K562 (cell line): Measurements from ENCODE around the gene SLC25A17. TPM values are rescaled to one million over a fixed set of nuclear protein-coding genes. Genes with fewer than 3 reads are reported as not detected.
A peak's percentile ranks its signal among the peaks of the same experiment; 100 is the strongest.

Source experiments
- ATF1 ChIP-seq, 2 experiments: fragments of 450-650 bp in 1 of 2; IDR thresholded peaks; 2 replicates each; pipeline ENCODE4 v1.6.1; 2016; ENCODE audit warnings: missing compliant biosample characterization in 1 of 2, missing genetic modification characterization in 1 of 2
- BRCA1 ChIP-seq, 2 experiments: fragments of 450-650 bp in 1 of 2; sonication (generic) in 1 of 2; formaldehyde crosslinking in 1 of 2; IDR thresholded peaks; 2 replicates each; pipeline versions ENCODE4 v1.5.0 to v1.6.1; 2017 to 2020; ENCODE audit warnings: mild to moderate bottlenecking in 1 of 2, missing genetic modification reagents in 1 of 2
- DPF2 ChIP-seq: fragments of 450-650 bp; IDR thresholded peaks from 2 replicates; pipeline ENCODE4 v1.6.1; 2016
- E4F1 ChIP-seq: fragments of 250-450 bp; sonication (Bioruptor Pico); IDR thresholded peaks from 2 replicates; pipeline ENCODE4 v1.5.0; 2021; ENCODE audit warnings: mild to moderate bottlenecking, borderline replicate concordance
- GTF3C2 ChIP-seq: IDR thresholded peaks from 3 replicates; pipeline ENCODE4 v1.6.1; 2011; ENCODE audit warnings: borderline replicate concordance, mild to moderate bottlenecking, moderate library complexity; ENCODE audit not compliant: insufficient read length; ENCODE audit errors: extremely low read depth
- HDAC3 ChIP-seq: fragments of 450-650 bp; IDR thresholded peaks from 2 replicates; pipeline ENCODE4 v1.6.1; 2018; ENCODE audit warnings: borderline replicate concordance, mild to moderate bottlenecking, moderate library complexity; ENCODE audit not compliant: partially characterized antibody
- JUN ChIP-seq, 2 experiments: sonication (generic) in 1 of 2; formaldehyde crosslinking in 1 of 2; IDR thresholded peaks; 2 replicates each; pipeline versions ENCODE4 v1.6.1 to v1.8.0; 2012 to 2022; ENCODE audit warnings: borderline replicate concordance in 2 of 2, mild to moderate bottlenecking in 2 of 2, improper control_type of control experiment in 1 of 2, low read depth in 1 of 2, low read length in 1 of 2, missing genetic modification reagents in 1 of 2
- MTA1 ChIP-seq: fragments of 450-650 bp; IDR thresholded peaks from 2 replicates; pipeline ENCODE4 v1.6.1; 2017; ENCODE audit warnings: borderline replicate concordance
- MYC ChIP-seq, 2 experiments: fragments of 250-450 bp in 1 of 2; sonication (Bioruptor Pico) in 1 of 2; IDR thresholded peaks; 2 replicates each; pipeline versions ENCODE4 v1.5.1 to v1.6.1; 2012 to 2021; ENCODE audit warnings: low read depth in 2 of 2, borderline replicate concordance in 1 of 2, improper control_type of control experiment in 1 of 2, low read length in 1 of 2, mild to moderate bottlenecking in 1 of 2, moderate library complexity in 1 of 2
- PKNOX1 ChIP-seq: fragments of 450-650 bp; IDR thresholded peaks from 2 replicates; pipeline ENCODE4 v1.6.1; 2016
- SRSF7 ChIP-seq: fragments of 200-400 bp; formaldehyde crosslinking; optimal IDR thresholded peaks from 2 replicates; pipeline ENCODE3; 2017; ENCODE audit warnings: mild to moderate bottlenecking, low read depth, low read length
- TAF15 ChIP-seq: fragments of 200-400 bp; formaldehyde crosslinking; IDR thresholded peaks from 2 replicates; pipeline ENCODE4 v1.6.1; 2017; ENCODE audit warnings: mild to moderate bottlenecking, low read depth, low read length, moderate library complexity
- TEAD4 ChIP-seq, 2 experiments: sonication (generic) in 1 of 2; formaldehyde crosslinking in 1 of 2; IDR thresholded peaks; 2 replicates each; pipeline versions ENCODE4 v1.6.1 to v1.8.0; 2012 to 2022; ENCODE audit warnings: borderline replicate concordance in 1 of 2, inconsistent platforms in 1 of 2, low read length in 1 of 2, mild to moderate bottlenecking in 1 of 2, missing genetic modification reagents in 1 of 2
- ZNF431 ChIP-seq: sonication (generic); formaldehyde crosslinking; IDR thresholded peaks from 2 replicates; pipeline ENCODE4 v1.8.0; 2022; ENCODE audit warnings: mild to moderate bottlenecking, missing genetic modification reagents
- polyA plus RNA-seq, 8 experiments: library from polyadenylated mRNA; depleted of rRNA in 4 of 8; stranded (reverse) in 5 of 8; unstranded in 3 of 8; fragments of >200 nt; fragmentation: Nextera tagmentation in 2 of 8; fragmentation: Illumina TruSeq in 1 of 8; extraction: Ambion mirVana in 2 of 8; extraction: Trizol in 1 of 8; gene quantifications; 2 replicates each; pipeline versions ENCODE4 v1.2.1 to v1.2.3, GENCODE V29; 2011 to 2014; ENCODE audit warnings: inconsistent platforms in 1 of 8, missing spikeins in 1 of 8
- total RNA-seq, 7 experiments: library from RNA; depleted of rRNA in 6 of 7; stranded (reverse); fragments of >200 nt in 6 of 7; fragmentation: Illumina TruSeq in 2 of 7; extraction: Trizol in 2 of 7; gene quantifications; 2 replicates each; pipeline versions ENCODE4 v1.2.1 to v1.2.3, GENCODE V29; 2011 to 2021; ENCODE audit warnings: low replicate concordance in 1 of 7

The SLC25A17 gene
- total and polyA plus RNA-seq, 9 of the 15 experiments (the other 6 are each of a cell fraction or from before 2014, with no cell fraction given) = 32.6 to 136 (median 56.2) TPM

GRCh38 chr22:40728731-40729189 lies 90.4 kb downstream of the SLC25A17 start (continued):
- TF ChIP-seq SRSF7 = no peak
- TF ChIP-seq TEAD4 (IDR thresholded peaks at IDR 0.05; ENCODE audit: low read length) = peak; percentile 45; the same call in 1 of the 2 replicates
- TF ChIP-seq TEAD4 (CRISPR knock-in tag; IDR thresholded peaks at IDR 0.05; ENCODE audit: borderline replicate concordance) = no peak
- no peak for TF ChIP-seq GTF3C2
- no peak for TF ChIP-seq JUN (IDR thresholded peaks at IDR 0.05; ENCODE audit: borderline replicate concordance, low read depth, low read length)
- TF ChIP-seq JUN (CRISPR knock-in tag; IDR thresholded peaks at IDR 0.05; ENCODE audit: borderline replicate concordance) = no peak
- no peak for TF ChIP-seq DPF2
- TF ChIP-seq HDAC3 = peak; percentile 61
- TF ChIP-seq MTA1 = no peak
- no peak for TF ChIP-seq BRCA1 (IDR thresholded peaks at IDR 0.05)
- TF ChIP-seq BRCA1 (CRISPR knock-in tag; IDR thresholded peaks at IDR 0.05) = no peak
- TF ChIP-seq ATF1 (CRISPR knock-in tag; IDR thresholded peaks at IDR 0.05) = no peak
- TF ChIP-seq ATF1 (tag; IDR thresholded peaks at IDR 0.05) = peak; percentile 13; the same call in 1 of the 2 replicates
- no peak for TF ChIP-seq ZNF431 (CRISPR knock-in tag)
- TF ChIP-seq TAF15 = no peak
- TF ChIP-seq PKNOX1 = peak; percentile 41
- TF ChIP-seq E4F1 (CRISPR knock-in tag) = no peak
- TF ChIP-seq MYC (IDR thresholded peaks at IDR 0.05; ENCODE audit: low read depth, low read length) = no peak
- TF ChIP-seq MYC (CRISPR knock-in tag; IDR thresholded peaks at IDR 0.05; ENCODE audit: borderline replicate concordance, low read depth) = no peak
